SK-N-SH (cell line): Measurements from ENCODE around the gene TEX13C.

Source experiments
- CTCF ChIP-seq: fragments of 200-600 bp; sonication (generic); IDR thresholded peaks from 2 replicates; pipeline ENCODE4 v1.6.1; 2017; ENCODE audit warnings: antibody characterized with exemption, mild to moderate bottlenecking, moderate library complexity
- EZH2phosphoT487 ChIP-seq: fragments of 200-600 bp; sonication (generic); IDR thresholded peaks from 2 replicates; pipeline ENCODE4 v1.6.1; 2017; ENCODE audit warnings: low read depth, mixed run types, mild to moderate bottlenecking, antibody characterized with exemption, moderate library complexity, borderline replicate concordance
- FOSL2 ChIP-seq: IDR thresholded peaks from 2 replicates; pipeline ENCODE4 v1.4.0; 2012; ENCODE audit warnings: low read depth, mild to moderate bottlenecking, moderate library complexity, borderline replicate concordance
- FOXJ3 ChIP-seq: sonication (generic); formaldehyde crosslinking; IDR thresholded peaks from 2 replicates; pipeline ENCODE4 v1.5.1; 2020; ENCODE audit warnings: mild to moderate bottlenecking, missing genetic modification reagents
- PBX3 ChIP-seq: IDR thresholded peaks from 2 replicates; pipeline ENCODE4; 2012
- RAD21 ChIP-seq: IDR thresholded peaks from 2 replicates; pipeline ENCODE4 v1.6.1; 2012; ENCODE audit warnings: mild to moderate bottlenecking, low read length
- RFX5 ChIP-seq: IDR thresholded peaks from 2 replicates; pipeline ENCODE4 v1.6.1; 2012; ENCODE audit warnings: mild to moderate bottlenecking, improper control_type of control experiment, low read length
- SMC3 ChIP-seq: IDR thresholded peaks from 2 replicates; pipeline ENCODE4 v1.6.1; 2012; ENCODE audit warnings: low read depth, low read length, improper control_type of control experiment

- TF ChIP-seq CTCF (no peak), FOXJ3 (no peak), RAD21 (no peak), FOSL2 (no peak), EZH2phosphoT487 (no peak), RFX5 (no peak), PBX3 (no peak), SMC3 (no peak)
Measured at GRCh38 chrX:125374169-125374568, 54.5 kb downstream of the TEX13C start.
